Fibroblast of skin of right quadriceps (primary cell): Measurements from ENCODE around the gene CREB3L1.
A peak's percentile ranks its signal among the peaks of the same experiment; 100 is the strongest.

Experiments
- DNase-seq: peaks from one replicate; pipeline ENCODE4 v3.0.0-alpha.2; 2013

CREB3L1 gene

GRCh38 chr11:46367916-46368267 lies 90.4 kb downstream of the CREB3L1 start:
- no peak for DNase-seq

GRCh38 chr11:46369458-46370152 lies 92.1 kb downstream of the CREB3L1 start:
- peak; percentile 67 for DNase-seq

GRCh38 chr11:46370253-46370652 lies 92.8 kb downstream of the CREB3L1 start:
- no peak for DNase-seq
